H1 (cell line): ENCODE measurements around the gene KIAA0513. TPM values are rescaled to one million over a fixed set of nuclear protein-coding genes. Genes with fewer than 3 reads are reported as not detected.

Source experiments
- CTCF ChIA-PET: fragments of 300-600 bp; sonication (Branson Sonifier 250); formaldehyde crosslinking; loops from one replicate; lab custom pipeline; 2021; ENCODE audit not compliant: partially characterized antibody; lab: Charles Lee
- POLR2A ChIA-PET: fragments of 300-600 bp; sonication (Branson Sonifier 250); formaldehyde crosslinking; loops from one replicate; lab custom pipeline; 2021; ENCODE audit warnings: inconsistent platforms; ENCODE audit not compliant: partially characterized antibody; lab: Charles Lee
- DNase-seq, 2 experiments: peaks; one replicate each; pipeline versions ENCODE4 v3.0.0 to v3.0.0-alpha.2; 2010 to 2022; ENCODE audit warnings: low spot score in 2 of 2, low read depth in 1 of 2, mixed read lengths in 1 of 2
- FAIRE-seq: peaks from 2 replicates; lab custom pipeline; 2011; peaks lifted over from hg19 to GRCh38; lab: Jason Lieb, UNC
- H2AFZ ChIP-seq: 2 replicates; pipeline ENCODE4 v1.8.1; 2012; ENCODE audit warnings: low read length, inconsistent platforms
- H2AK5ac ChIP-seq: 2 replicates; pipeline ENCODE4 v1.6.1; 2013; ENCODE audit warnings: low read depth, low read length
- H2BK120ac ChIP-seq: replicated peaks from 2 replicates; pipeline ENCODE3; 2013; ENCODE audit warnings: low read depth, low read length, inconsistent platforms
- H2BK12ac ChIP-seq: 2 replicates; pipeline ENCODE4 v1.6.1; 2013; ENCODE audit warnings: low read depth, low read length
- H2BK15ac ChIP-seq: 2 replicates; pipeline ENCODE4 v1.6.1; 2013; ENCODE audit warnings: low read length
- H2BK20ac ChIP-seq: 2 replicates; pipeline ENCODE4 v1.6.1; 2013; ENCODE audit warnings: low read length
- H2BK5ac ChIP-seq: 2 replicates; pipeline ENCODE4 v1.6.1; 2013; ENCODE audit warnings: low read depth, low read length
- H3K14ac ChIP-seq: 2 replicates; pipeline ENCODE4 v1.6.1; 2013; ENCODE audit warnings: inconsistent platforms; ENCODE audit not compliant: insufficient read length
- H3K18ac ChIP-seq: 2 replicates; pipeline ENCODE4 v1.6.1; 2013; ENCODE audit warnings: low read length; ENCODE audit errors: extremely low read depth
- H3K23ac ChIP-seq: 2 replicates; pipeline ENCODE4 v1.6.1; 2013; ENCODE audit warnings: inconsistent platforms; ENCODE audit not compliant: insufficient read length
- H3K23me2 ChIP-seq: 2 replicates; pipeline ENCODE4 v1.6.1; 2013; ENCODE audit warnings: low read depth, low read length
- H3K27ac ChIP-seq: 2 replicates; pipeline ENCODE4 v1.6.1; 2011; ENCODE audit warnings: low read depth, low read length, inconsistent platforms
- H3K27me3 ChIP-seq, 4 experiments: replicated peaks in 1 of 4; 1 replicate in 1 of 4; 2 replicates in 3 of 4; pipeline versions ENCODE4 v1.6.1 to v1.8.1; 2011 to 2013; ENCODE audit warnings: low read length in 3 of 4, mild to moderate bottlenecking in 3 of 4, inconsistent platforms in 2 of 4, mixed read lengths in 2 of 4, moderate library complexity in 1 of 4; ENCODE audit not compliant: control insufficient read depth in 3 of 4, insufficient read depth in 3 of 4; ENCODE audit errors: extremely low read depth in 1 of 4
- H3K36me3 ChIP-seq, 4 experiments: 2 replicates each; pipeline versions ENCODE4 v1.6.1 to v1.8.1; 2011 to 2013; ENCODE audit warnings: mild to moderate bottlenecking in 4 of 4, low read length in 3 of 4, moderate library complexity in 2 of 4, control low read depth in 1 of 4, inconsistent platforms in 1 of 4; ENCODE audit not compliant: insufficient read depth in 4 of 4, control insufficient read depth in 2 of 4
- H3K4ac ChIP-seq: replicated peaks from 2 replicates; pipeline ENCODE3; 2013; ENCODE audit warnings: low read length, low read depth, mixed read lengths, inconsistent platforms; ENCODE audit not compliant: insufficient read length
- H3K4me1 ChIP-seq, 4 experiments: replicated peaks in 1 of 4; 1 replicate in 1 of 4; 2 replicates in 3 of 4; pipeline versions ENCODE4 v1.6.1 to v1.8.1; 2011 to 2013; ENCODE audit warnings: low read length in 3 of 4, inconsistent platforms in 2 of 4, mixed read lengths in 1 of 4; ENCODE audit not compliant: insufficient read depth in 4 of 4, control insufficient read depth in 3 of 4
- H3K4me2 ChIP-seq, 2 experiments: 2 replicates each; pipeline versions ENCODE4 v1.6.1 to v1.8.1; 2011 to 2013; ENCODE audit warnings: low read depth in 2 of 2, low read length in 2 of 2, control low read depth in 1 of 2, inconsistent platforms in 1 of 2, mild to moderate bottlenecking in 1 of 2; ENCODE audit not compliant: insufficient read depth in 1 of 2
- H3K4me3 ChIP-seq, 4 experiments: fragments of 200-600, 300-600 bp in 1 of 4; sonication (generic), shearing (Covaris generic), sonication (Bioruptor Twin) in 1 of 4; 2 replicates each; pipeline versions ENCODE4 v1.5.1 to v1.8.1; 2011 to 2016; ENCODE audit warnings: low read length in 4 of 4, low read depth in 3 of 4, control low read depth in 2 of 4, inconsistent platforms in 2 of 4, mild to moderate bottlenecking in 2 of 4, mixed read lengths in 1 of 4, moderate library complexity in 1 of 4; ENCODE audit not compliant: insufficient read depth in 2 of 4; ENCODE audit errors: extremely low read depth in 1 of 4
- H3K56ac ChIP-seq: replicated peaks from 2 replicates; pipeline ENCODE3; 2013; ENCODE audit warnings: low read depth, mild to moderate bottlenecking, mixed read lengths, low read length, inconsistent platforms; ENCODE audit not compliant: insufficient read length
- H3K79me1 ChIP-seq: 2 replicates; pipeline ENCODE4 v1.6.1; 2013; ENCODE audit warnings: low read depth, low read length, control low read depth
- H3K79me2 ChIP-seq, 2 experiments: 2 replicates each; pipeline versions ENCODE4 v1.6.1 to v1.8.1; 2012 to 2013; ENCODE audit warnings: low read length in 2 of 2, mild to moderate bottlenecking in 2 of 2, inconsistent platforms in 1 of 2; ENCODE audit not compliant: insufficient read depth in 2 of 2, control insufficient read depth in 1 of 2
- H3K9ac ChIP-seq, 4 experiments: replicated peaks in 1 of 4; 1 replicate in 1 of 4; 2 replicates in 3 of 4; pipeline versions ENCODE4 v1.6.1 to v1.8.1; 2011 to 2013; ENCODE audit warnings: low read depth in 3 of 4, low read length in 3 of 4, control low read depth in 2 of 4, mild to moderate bottlenecking in 2 of 4, moderate library complexity in 2 of 4, inconsistent platforms in 1 of 4; ENCODE audit errors: extremely low read depth in 1 of 4
- H3K9me3 ChIP-seq, 2 experiments: 2 replicates each; pipeline versions ENCODE4 v1.6.1 to v1.8.1; 2012 to 2013; ENCODE audit warnings: mild to moderate bottlenecking in 2 of 2, moderate library complexity in 2 of 2, control low read depth in 1 of 2, inconsistent platforms in 1 of 2, low read depth in 1 of 2, low read length in 1 of 2, mixed read lengths in 1 of 2; ENCODE audit not compliant: insufficient read depth in 2 of 2
- H4K20me1 ChIP-seq, 2 experiments: replicated peaks in 1 of 2; 2 replicates each; pipeline versions ENCODE3 to v1.8.1; 2011 to 2013; ENCODE audit warnings: inconsistent platforms in 2 of 2, low read length in 2 of 2, mild to moderate bottlenecking in 1 of 2; ENCODE audit not compliant: insufficient read depth in 2 of 2, control insufficient read depth in 1 of 2
- H4K5ac ChIP-seq: 2 replicates; pipeline ENCODE4 v1.6.1; 2013; ENCODE audit warnings: low read length, low read depth, mixed read lengths, inconsistent platforms; ENCODE audit not compliant: insufficient read length
- H4K8ac ChIP-seq: 2 replicates; pipeline ENCODE4 v1.8.0; 2013; ENCODE audit warnings: mild to moderate bottlenecking, moderate library complexity, low read length, inconsistent platforms; ENCODE audit not compliant: insufficient read depth; ENCODE audit errors: extremely low read depth
- H4K91ac ChIP-seq: replicated peaks from 2 replicates; pipeline ENCODE3; 2013; ENCODE audit warnings: low read length, mixed read lengths, inconsistent platforms; ENCODE audit not compliant: insufficient read length
- ATF3 ChIP-seq: IDR thresholded peaks from 2 replicates; pipeline ENCODE4 v1.6.1; 2011; ENCODE audit warnings: low read depth, mild to moderate bottlenecking, low read length; ENCODE audit not compliant: insufficient read depth
- HDAC6 ChIP-seq: IDR thresholded peaks from one replicate; pipeline ENCODE4 v1.7.1; 2012; ENCODE audit warnings: low read depth, mild to moderate bottlenecking, inconsistent platforms, low read length, moderate library complexity
- WGBS, 2 experiments: shearing (Covaris generic) in 1 of 2; methylation state at CpG; one replicate each; pipeline versions ENCODE4 v1.1.6 to v1.1.7; 2013 to 2015; ENCODE audit warnings: low lambda C conversion rate in 2 of 2, mixed read lengths in 2 of 2, inconsistent platforms in 1 of 2, low coverage in 1 of 2, missing lambda C conversion rate in 1 of 2; ENCODE audit not compliant: insufficient replicate concordance in 2 of 2, insufficient coverage in 1 of 2, insufficient read length in 1 of 2; ENCODE audit errors: extremely low coverage in 1 of 2, missing lambda C conversion rate in 1 of 2; 5-methylcytosine and 5-hydroxymethylcytosine counted together
- polyA plus RNA-seq, 7 experiments: library from polyadenylated mRNA; depleted of rRNA in 3 of 7; stranded (reverse) in 5 of 7; unstranded in 2 of 7; fragments of >200 nt in 5 of 7; fragments of 200-250 nt in 2 of 7; gene quantifications; 1 replicate in 5 of 7; 2 replicates in 1 of 7; 4 replicates in 1 of 7; pipeline versions ENCODE4 v1.2.1 to v1.2.3, GENCODE V29; 2011 to 2013; ENCODE audit warnings: missing spikeins in 2 of 7, mixed read lengths in 2 of 7
- total RNA-seq: library from RNA; stranded (reverse); fragmentation: NEBNext Ultra II Directional; extraction: Animal tissue kit (Norgen Biotek cat#: 25700); gene quantifications from 2 replicates; pipeline ENCODE4 v1.2.1, GENCODE V29; 2021

KIAA0513 gene
- total and polyA plus RNA-seq, 2 of the 8 experiments (the other 6 are each of a cell fraction or from before 2014, with no cell fraction given), result 2.1 to 6.1 TPM

- no peaks in the 10 kb centered on the region for H3K23me2 ChIP-seq
- no peak overlapping the region for H4K5ac ChIP-seq
- H3K4ac ChIP-seq, result no peak overlapping the region
- DNase-seq (no peak), FAIRE-seq (no peak)
- no peak overlapping the region for H3K23ac ChIP-seq
- H2AK5ac ChIP-seq, result no peak overlapping the region
- no peaks in the 10 kb centered on the region for H3K79me1 ChIP-seq
- H3K9me3 ChIP-seq, result no peaks in the 10 kb centered on the region
- no peak overlapping the region for H3K4me3 ChIP-seq
- no peaks in the 10 kb centered on the region for H4K20me1 ChIP-seq
- no peaks in the 10 kb centered on the region for H3K79me2 ChIP-seq
- no peak overlapping the region for H3K56ac ChIP-seq
- H3K4me1 ChIP-seq, result no peaks in the 10 kb centered on the region
- H3K36me3 ChIP-seq, result no peaks in the 10 kb centered on the region
- CTCF ChIA-PET, result no interaction called here
- H2BK15ac ChIP-seq, result no peak overlapping the region
- H2BK120ac ChIP-seq, result no peak overlapping the region
- H2BK12ac ChIP-seq, result no peak overlapping the region
- H3K4me2 ChIP-seq, result no peak overlapping the region
- no peaks in the 10 kb centered on the region for H3K27me3 ChIP-seq
- H2BK5ac ChIP-seq, result no peak overlapping the region
- no peak overlapping the region for H2AFZ ChIP-seq
- H3K18ac ChIP-seq, result no peak overlapping the region
- H4K91ac ChIP-seq, result no peak overlapping the region
- H4K8ac ChIP-seq, result no peak overlapping the region
- no peak overlapping the region; the same call in 1 of the 2 replicates for H2BK20ac ChIP-seq
- WGBS, 2 experiments, result 93% methylated on average over 8 of the region's 9 CpGs; no CpG with 5 or more reads in 1 of the 2 experiments
- no peak overlapping the region for H3K27ac ChIP-seq
- no peak overlapping the region for H3K14ac ChIP-seq
- no peak for TF ChIP-seq HDAC6
- no peak for TF ChIP-seq ATF3
- TF ChIP-seq, all 59 proteins: peak for 0
- POLR2A ChIA-PET, result interaction anchor here (1.5 kb wide), 1 partner anchor 9 kb away, joined by 9 read pairs; the partner anchor contains the start of gene ZDHHC7
- H3K9ac ChIP-seq, result no peak overlapping the region
Measured at GRCh38 chr16:85019659-85020245, 7.8 kb upstream of the KIAA0513 start.
